Fibroblast of skin of abdomen (primary cell): ENCODE measurements around the gene DCUN1D1.

Experiments
- DNase-seq: peaks from one replicate; pipeline ENCODE4 v3.0.0-alpha.2; 2013

The DCUN1D1 gene

GRCh38 chr3:182889948-182890629 lies 90.2 kb downstream of the DCUN1D1 start:
- no peak for DNase-seq
